ENCODE results near the gene CEP85. TPM values are rescaled to one million over a fixed set of nuclear protein-coding genes. Genes with fewer than 3 reads are reported as not detected.

CEP85 gene, protein sequence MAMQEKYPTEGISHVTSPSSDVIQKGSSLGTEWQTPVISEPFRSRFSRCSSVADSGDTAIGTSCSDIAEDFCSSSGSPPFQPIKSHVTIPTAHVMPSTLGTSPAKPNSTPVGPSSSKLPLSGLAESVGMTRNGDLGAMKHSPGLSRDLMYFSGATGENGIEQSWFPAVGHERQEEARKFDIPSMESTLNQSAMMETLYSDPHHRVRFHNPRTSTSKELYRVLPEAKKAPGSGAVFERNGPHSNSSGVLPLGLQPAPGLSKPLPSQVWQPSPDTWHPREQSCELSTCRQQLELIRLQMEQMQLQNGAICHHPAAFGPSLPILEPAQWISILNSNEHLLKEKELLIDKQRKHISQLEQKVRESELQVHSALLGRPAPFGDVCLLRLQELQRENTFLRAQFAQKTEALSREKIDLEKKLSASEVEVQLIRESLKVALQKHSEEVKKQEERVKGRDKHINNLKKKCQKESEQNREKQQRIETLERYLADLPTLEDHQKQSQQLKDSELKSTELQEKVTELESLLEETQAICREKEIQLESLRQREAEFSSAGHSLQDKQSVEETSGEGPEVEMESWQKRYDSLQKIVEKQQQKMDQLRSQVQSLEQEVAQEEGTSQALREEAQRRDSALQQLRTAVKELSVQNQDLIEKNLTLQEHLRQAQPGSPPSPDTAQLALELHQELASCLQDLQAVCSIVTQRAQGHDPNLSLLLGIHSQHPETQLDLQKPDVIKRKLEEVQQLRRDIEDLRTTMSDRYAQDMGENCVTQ
- polyA plus RNA-seq = 6.6 TPM

DNA sequence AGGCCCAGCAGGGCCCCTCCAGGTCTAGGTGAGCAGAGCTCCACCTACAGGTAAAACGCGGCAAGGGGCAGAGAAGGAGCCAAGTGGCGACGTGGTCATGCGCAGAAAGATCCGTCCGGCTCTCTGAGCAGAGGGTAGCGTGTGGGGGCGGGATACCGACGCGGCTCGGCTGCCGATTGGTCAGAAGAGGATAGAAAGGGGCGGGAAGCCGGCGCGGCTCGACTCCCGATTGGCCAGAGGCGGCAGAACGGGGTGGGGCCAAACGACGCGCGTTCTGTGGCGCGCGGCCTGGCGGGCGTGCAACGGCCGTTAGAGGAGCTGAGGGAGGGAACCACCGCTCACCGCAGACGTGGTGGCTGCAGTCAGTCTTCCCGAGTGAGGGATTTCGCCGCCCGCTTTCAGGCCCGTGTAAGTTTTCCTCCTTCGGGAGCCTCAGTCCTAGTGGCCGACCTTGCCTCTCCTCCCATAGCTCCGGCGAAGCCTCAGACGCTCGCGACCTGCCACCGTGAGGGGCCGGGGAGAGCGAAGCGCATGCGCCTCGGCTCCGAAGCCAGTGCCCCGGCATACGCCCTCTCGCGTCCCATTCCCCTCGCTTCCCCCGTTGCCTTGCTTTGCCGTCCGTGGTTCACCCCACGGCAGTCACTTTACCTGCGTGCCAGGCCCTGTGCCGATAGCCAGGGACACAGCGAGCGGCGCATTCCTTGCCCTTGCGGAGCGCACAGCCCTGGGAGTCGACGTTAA lies at the start of gene CEP85:
CEP85 (plus strand) TSS at position 298 of the 741 bp plus-strand sequence. CDS start 5,584 bp downstream, outside the sequence.
- Mint-ChIP-seq H3K36me3 (no peaks in the 10 kb centered on the region), H3K4me3 (peak within 1 kb of the TSS; percentile 98 to 100 (median 98)), H3K9me3 (no peaks in the 10 kb centered on the region), H3K4me1 (peaks cover 19 to 23% (median 23%) of the 10 kb centered on the region in 3 donors), H3K27ac (peak within 1 kb of the TSS; percentile 90 to 99 (median 97)), H3K27me3 (no peaks in the 10 kb centered on the region)

DNA sequence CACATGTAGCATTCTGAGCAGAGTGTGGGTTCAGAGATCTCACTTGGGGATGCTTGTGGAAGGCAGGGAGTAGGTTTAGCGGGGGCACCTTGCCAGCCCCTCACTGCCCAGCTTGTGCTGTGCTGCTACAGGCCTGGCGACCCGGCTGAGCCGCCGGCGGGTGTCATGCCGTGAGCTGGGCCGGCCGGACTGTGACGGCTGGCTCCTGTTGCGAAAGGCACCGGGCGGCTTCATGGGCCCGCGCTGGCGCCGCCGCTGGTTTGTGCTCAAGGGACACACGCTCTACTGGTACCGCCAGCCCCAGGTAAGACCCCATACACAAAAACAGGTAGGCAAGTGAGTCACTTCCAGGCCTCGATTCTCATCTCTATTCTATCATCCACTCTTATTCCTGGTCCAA lies 49.1 kb upstream of the CEP85 start:
- Mint-ChIP-seq H3K4me1 (peaks cover 0 to 1% (median 0%) of the 10 kb centered on the region in 3 donors), H3K27me3 (no peaks in the 10 kb centered on the region), H3K36me3 (peaks cover 4% of the 10 kb centered on the region), H3K4me3 (no peak overlapping the region), H3K9me3 (no peaks in the 10 kb centered on the region), H3K27ac (no peak overlapping the region)

DNA sequence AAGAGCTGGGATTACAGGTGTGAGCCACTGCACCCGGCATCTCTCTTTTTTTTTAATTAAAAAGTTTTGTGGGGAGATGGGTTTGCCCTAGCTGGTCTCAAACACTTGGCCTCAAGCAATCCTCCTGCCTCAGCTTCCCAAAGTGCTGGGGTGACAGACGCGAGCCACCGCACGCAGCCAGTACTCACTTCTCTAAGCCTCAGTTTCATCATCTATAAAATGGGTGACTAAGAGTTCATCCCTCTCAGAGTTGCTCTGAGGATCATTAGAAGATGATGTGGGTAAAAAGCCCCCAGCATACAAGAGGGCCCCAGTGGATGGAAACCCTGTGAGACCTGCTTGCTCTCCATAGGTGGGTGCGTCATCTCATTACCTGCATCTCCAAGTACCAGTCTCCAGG lies 46.1 kb upstream of the CEP85 start:
- Mint-ChIP-seq H3K4me1 (peaks cover 0 to 2% (median 0%) of the 10 kb centered on the region in 3 donors), H3K9me3 (no peaks in the 10 kb centered on the region), H3K36me3 (no peaks in the 10 kb centered on the region), H3K27ac (no peak overlapping the region), H3K27me3 (peaks cover 3% of the 10 kb centered on the region), H3K4me3 (no peak overlapping the region)

DNA sequence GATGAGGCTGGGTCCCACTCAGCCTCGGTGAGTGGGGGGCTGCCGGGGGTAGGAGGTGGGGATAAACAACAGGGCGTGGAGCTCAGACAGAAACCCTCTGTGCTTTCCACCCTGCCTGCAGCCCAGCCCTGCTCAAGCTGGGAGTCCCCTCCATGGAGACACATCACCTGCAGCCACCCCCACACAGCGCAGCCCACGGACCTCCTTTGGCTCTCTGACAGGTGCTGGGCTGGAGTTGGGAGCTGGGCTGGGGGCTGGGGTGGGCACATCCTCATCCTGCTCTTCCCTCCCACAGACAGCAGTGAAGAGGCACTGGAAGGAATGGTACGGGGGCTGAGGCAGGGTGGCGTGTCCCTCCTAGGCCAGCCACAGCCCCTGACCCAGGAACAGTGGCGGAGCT lies 45.5 kb upstream of the CEP85 start:
- Mint-ChIP-seq H3K9me3 (no peaks in the 10 kb centered on the region), H3K4me1 (peaks cover 0 to 2% (median 0%) of the 10 kb centered on the region in 3 donors), H3K36me3 (no peaks in the 10 kb centered on the region), H3K27ac (no peak overlapping the region), H3K4me3 (no peak overlapping the region), H3K27me3 (peaks cover 3% of the 10 kb centered on the region)

DNA sequence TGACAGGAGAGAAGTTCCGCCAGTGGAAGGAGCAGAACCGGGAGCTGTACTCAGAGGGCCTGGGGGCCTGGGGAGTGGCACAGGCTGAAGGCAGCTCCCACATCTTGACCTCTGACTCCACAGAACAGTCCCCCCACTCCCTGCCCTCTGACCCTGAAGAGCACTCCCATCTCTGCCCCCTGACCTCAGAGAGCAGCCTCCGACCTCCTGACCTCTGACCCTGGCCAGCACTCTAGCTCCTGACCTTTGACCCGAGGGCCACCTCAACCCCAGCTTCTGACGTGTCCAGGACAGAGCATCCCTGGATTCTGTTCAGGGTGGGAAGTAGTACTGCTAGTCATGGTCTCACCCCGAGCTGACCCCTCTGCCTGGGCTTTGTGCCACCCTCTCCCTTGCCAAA lies 44.7 kb upstream of the CEP85 start:
- no peaks in the 10 kb centered on the region for H3K9me3 Mint-ChIP-seq
- H3K36me3 Mint-ChIP-seq = no peaks in the 10 kb centered on the region

DNA sequence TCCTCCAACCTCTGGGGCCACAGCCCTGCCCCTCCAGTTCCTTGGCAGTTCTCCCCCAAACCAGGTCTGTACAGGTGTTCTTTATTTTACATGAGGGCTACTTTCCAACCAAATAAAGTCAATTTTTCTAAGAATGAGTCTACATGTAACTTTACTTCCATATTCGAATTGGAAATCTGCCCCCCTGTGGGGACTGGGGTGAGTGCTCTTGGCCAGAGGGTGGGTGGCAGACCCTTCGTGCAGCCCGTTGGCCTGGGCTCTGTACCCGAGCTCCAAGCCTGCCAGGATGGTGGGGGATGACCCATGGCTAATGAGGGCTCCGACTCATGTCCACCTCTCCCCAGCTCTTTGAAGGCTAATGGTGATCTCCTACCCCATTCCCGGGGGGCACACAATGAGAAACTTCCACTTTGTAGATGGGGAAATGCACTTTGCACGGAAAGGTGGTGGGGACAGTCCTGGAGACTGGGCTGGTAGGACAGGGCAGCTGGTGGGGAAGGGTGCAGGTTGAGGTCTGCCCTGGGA lies 44.2 kb upstream of the CEP85 start:
- H3K27ac Mint-ChIP-seq = no peak overlapping the region

More for the DNA sequence above, 44.7 kb upstream of the CEP85 start:
- peaks cover 0 to 2% (median 0%) of the 10 kb centered on the region in 3 donors for H3K4me1 Mint-ChIP-seq
- H3K4me3 Mint-ChIP-seq = no peak overlapping the region
- peaks cover 3% of the 10 kb centered on the region for H3K27me3 Mint-ChIP-seq
- no peak overlapping the region for H3K27ac Mint-ChIP-seq

DNA sequence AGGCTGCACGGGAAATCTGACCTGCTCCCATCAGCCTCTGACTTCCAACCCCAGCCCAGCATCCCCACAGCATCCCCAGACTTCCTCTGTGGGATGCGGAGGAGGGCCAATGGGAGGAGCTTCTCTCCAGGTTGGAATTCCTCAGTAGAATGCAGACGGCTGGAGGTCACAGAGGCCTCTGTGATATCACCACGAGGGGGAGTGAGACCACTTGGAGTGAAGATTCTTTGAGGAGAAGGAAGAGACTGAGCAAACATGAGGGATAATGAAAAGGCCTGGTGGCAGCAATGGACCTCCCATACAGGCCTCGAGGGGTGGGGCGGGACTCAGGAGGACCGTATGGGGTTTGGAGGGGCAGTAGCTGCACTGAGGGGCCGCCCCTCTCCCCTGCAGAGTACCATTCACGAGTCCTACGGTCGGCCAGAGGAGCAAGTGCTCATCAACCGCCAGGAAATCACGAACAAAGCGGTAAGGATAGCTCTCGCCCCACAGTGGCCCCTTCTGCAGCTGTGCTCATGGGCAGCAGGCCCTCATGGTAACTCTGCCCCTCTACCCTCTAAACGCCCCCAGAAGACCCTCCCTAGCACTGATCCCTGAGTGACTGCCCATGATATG lies 43.5 kb upstream of the CEP85 start, which contains the start of gene CATSPER4:
CATSPER4 (plus strand) TSS at position 230 of the 615 bp plus-strand sequence; CDS start at position 256, 26 bp downstream.
- Mint-ChIP-seq H3K27me3 (peaks cover 3% of the 10 kb centered on the region), H3K27ac (peak within 1 kb of the TSS in 1 of 3 donors; percentile 80), H3K4me3 (no peak within 1 kb of the TSS), H3K36me3 (no peaks in the 10 kb centered on the region), H3K4me1 (peaks cover 0 to 2% (median 0%) of the 10 kb centered on the region in 3 donors), H3K9me3 (no peaks in the 10 kb centered on the region)

More for the DNA sequence above, 44.2 kb upstream of the CEP85 start:
- Mint-ChIP-seq H3K9me3 (no peaks in the 10 kb centered on the region), H3K27me3 (peaks cover 3% of the 10 kb centered on the region), H3K4me3 (no peak overlapping the region), H3K4me1 (peaks cover 0 to 2% (median 0%) of the 10 kb centered on the region in 3 donors), H3K36me3 (no peaks in the 10 kb centered on the region)

DNA sequence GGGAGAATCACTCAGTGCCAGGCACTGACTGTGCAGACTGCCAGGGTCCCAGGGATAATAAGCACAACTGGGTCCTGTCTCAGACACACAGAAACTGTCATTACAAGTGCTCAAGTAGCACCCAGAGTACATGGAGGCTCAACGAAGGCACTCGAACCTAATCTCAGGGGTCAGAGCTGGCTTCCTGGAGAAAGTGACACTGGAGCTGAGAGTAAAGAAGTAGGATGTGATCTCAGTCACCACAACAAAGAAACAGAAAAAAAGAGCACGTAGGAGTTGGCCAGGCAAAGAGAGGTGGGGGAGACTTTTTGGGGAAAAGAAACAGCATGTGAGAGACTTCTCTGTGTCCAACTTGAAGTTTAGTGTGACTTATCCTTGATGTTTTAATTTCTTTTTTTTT lies 42.3 kb upstream of the CEP85 start:
- Mint-ChIP-seq H3K4me1 (peaks cover 0 to 2% (median 0%) of the 10 kb centered on the region in 3 donors), H3K36me3 (peaks cover 2% of the 10 kb centered on the region), H3K9me3 (no peaks in the 10 kb centered on the region), H3K4me3 (no peak overlapping the region), H3K27ac (no peak overlapping the region), H3K27me3 (peaks cover 3% of the 10 kb centered on the region)

DNA sequence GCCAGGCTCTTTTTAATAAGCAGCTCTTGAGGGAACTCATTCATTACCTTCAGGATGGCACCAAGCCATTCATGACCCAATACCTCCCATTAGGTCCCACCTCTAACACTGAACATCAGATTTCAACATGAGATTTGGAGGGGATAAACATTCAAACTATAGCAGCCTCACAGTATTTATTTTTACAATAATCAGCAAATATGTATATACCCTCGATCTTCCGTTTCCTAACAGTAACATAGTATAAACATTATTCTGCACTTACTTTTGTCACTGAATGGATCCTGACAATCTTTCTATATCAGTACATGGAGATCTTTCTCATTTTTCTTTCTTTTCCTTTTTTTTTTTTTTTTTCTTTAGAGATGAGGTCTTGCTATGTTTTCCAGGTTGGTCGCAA lies 38.2 kb upstream of the CEP85 start:
- no peak overlapping the region for H3K4me3 Mint-ChIP-seq
- H3K9me3 Mint-ChIP-seq = no peaks in the 10 kb centered on the region
- no peak overlapping the region for H3K27ac Mint-ChIP-seq
- H3K36me3 Mint-ChIP-seq = peaks cover 2% of the 10 kb centered on the region
- H3K4me1 Mint-ChIP-seq = peaks cover 0 to 3% (median 0%) of the 10 kb centered on the region in 3 donors
- H3K27me3 Mint-ChIP-seq = peaks cover 7% of the 10 kb centered on the region

DNA sequence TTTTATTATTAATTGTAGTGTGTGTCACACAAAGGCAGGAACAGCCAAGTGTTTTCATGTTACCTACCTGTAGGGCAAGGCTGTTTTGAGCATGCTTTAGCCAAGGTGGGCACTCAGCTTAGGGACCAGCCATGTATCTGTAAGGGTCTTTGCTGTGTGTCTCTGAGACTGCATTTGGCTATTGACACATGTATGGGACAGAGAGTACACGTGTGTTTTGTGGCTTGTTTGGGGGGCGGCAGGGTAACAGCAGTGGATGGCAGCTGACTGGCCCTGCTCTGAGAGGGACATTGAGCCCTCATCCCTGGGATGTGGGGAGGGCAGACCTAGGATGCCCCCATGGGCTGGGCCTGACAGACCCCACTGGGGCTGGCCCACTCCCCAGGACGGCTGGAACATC lies 36.7 kb upstream of the CEP85 start:
- peaks cover 2% of the 10 kb centered on the region for H3K36me3 Mint-ChIP-seq
- H3K27ac Mint-ChIP-seq = no peak overlapping the region
- peaks cover 7% of the 10 kb centered on the region for H3K27me3 Mint-ChIP-seq
- H3K4me1 Mint-ChIP-seq = peaks cover 0 to 13% (median 10%) of the 10 kb centered on the region in 3 donors
- H3K9me3 Mint-ChIP-seq = no peaks in the 10 kb centered on the region
- H3K4me3 Mint-ChIP-seq = no peak overlapping the region

DNA sequence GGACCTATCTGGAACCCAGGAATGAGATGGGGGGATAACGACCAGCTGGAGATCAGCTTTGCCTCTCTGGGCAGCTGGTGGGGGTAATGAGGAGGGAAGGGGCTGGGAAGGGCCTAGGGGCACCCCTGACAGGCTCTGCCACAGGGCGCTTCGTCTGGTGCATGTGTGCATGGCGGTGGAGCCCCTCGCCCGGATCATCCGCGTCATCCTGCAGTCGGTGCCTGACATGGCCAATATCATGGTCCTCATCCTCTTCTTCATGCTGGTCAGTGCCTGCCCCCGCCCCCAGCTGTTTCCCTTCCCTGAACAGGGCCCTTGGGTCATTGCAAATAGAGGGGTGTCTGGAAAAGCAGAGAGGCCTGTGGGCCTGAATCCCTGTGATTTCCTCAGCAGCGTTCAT lies 36.2 kb upstream of the CEP85 start:
- no peaks in the 10 kb centered on the region for H3K9me3 Mint-ChIP-seq
- H3K36me3 Mint-ChIP-seq = peaks cover 3% of the 10 kb centered on the region
- peaks cover 0 to 13% (median 10%) of the 10 kb centered on the region in 3 donors for H3K4me1 Mint-ChIP-seq
- H3K27me3 Mint-ChIP-seq = peaks cover 5% of the 10 kb centered on the region
- no peak overlapping the region for H3K27ac Mint-ChIP-seq
- no peak overlapping the region for H3K4me3 Mint-ChIP-seq

DNA sequence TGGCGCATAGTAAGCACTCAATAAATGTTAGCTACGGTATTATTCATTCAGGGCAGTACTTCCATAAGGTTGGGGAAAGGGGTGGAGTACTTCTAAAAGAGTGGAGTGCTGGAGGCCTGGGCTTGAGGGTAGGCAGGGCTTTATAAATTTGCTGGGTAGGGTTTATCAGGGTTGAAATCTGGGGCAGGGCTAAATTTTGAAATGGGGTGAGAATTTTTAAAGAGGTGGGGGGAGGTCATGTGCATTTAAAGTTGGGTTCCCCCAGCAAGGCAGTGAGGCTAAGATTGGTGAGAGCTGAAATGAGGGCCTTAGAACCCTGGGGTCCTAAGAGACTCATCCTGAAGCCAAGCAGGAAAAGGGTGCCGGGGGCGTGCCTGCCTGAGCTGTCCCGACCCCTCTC lies 33.6 kb upstream of the CEP85 start:
- H3K36me3 Mint-ChIP-seq = peaks cover 3% of the 10 kb centered on the region
- no peak overlapping the region for H3K27ac Mint-ChIP-seq
- H3K4me3 Mint-ChIP-seq = peak overlapping the region in 1 of 4 donors; percentile 84

DNA sequence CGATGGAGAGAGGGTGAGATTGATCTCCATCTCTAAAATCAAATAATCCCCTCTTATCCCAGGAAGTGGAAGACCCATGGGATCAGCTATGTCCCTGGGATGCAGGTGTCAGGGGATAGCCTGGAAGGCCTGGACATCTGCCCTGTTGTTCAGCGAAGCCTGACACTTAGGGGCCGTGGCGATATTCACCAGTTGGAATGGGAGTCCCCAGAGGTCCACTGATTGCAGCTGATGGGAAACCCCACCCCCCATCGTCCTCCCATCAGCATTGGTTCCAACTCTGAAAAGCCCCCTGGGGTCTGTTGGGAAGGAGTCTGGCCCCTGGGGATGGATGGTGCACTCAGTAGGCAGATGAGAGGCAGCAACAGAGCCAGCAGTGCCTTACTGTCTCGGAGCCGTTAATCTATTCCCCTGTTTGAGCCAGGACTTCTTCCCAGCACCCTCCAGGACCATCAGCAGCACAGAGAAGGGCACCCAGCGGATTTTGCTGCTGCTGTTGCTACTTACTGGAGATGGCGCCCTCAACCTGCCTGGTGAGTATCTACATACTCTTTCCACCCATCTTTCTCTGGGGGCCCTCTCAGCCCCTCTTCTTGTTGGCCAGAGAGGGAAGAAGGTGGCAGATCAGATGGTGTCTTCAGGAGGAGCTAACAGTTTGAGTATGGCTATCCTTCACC lies 30.2 kb upstream of the CEP85 start:
- H3K4me1 Mint-ChIP-seq = peaks cover 0 to 13% (median 10%) of the 10 kb centered on the region in 3 donors
- H3K36me3 Mint-ChIP-seq = peaks cover 1% of the 10 kb centered on the region
- no peak overlapping the region for H3K27ac Mint-ChIP-seq
- no peak overlapping the region for H3K4me3 Mint-ChIP-seq
- H3K9me3 Mint-ChIP-seq = no peaks in the 10 kb centered on the region
- peaks cover 12% of the 10 kb centered on the region for H3K27me3 Mint-ChIP-seq

More for the DNA sequence above, 33.6 kb upstream of the CEP85 start:
- Mint-ChIP-seq H3K9me3 (no peaks in the 10 kb centered on the region), H3K4me1 (peaks cover 0 to 13% (median 10%) of the 10 kb centered on the region in 3 donors), H3K27me3 (peaks cover 10% of the 10 kb centered on the region)

All from IgD-negative memory B cell (primary cell).